WTC11 (cell line): ENCODE results near the gene PLBD2.

Source experiments
- CBFB ChIP-seq: sonication (generic); formaldehyde crosslinking; IDR thresholded peaks from 2 replicates; pipeline ENCODE4 v1.8.1; 2022; ENCODE audit warnings: mild to moderate bottlenecking, low read depth, missing genetic modification reagents
- CREB1 ChIP-seq: sonication (generic); formaldehyde crosslinking; IDR thresholded peaks from 2 replicates; pipeline ENCODE4 v1.8.0; 2023; ENCODE audit warnings: mild to moderate bottlenecking, missing genetic modification reagents
- EMX1 ChIP-seq: fragments of 250-450 bp; sonication (Bioruptor Pico); IDR thresholded peaks from 2 replicates; pipeline ENCODE4 v1.8.0; 2021; ENCODE audit warnings: mild to moderate bottlenecking
- ESRRA ChIP-seq: sonication (generic); formaldehyde crosslinking; IDR thresholded peaks from 2 replicates; pipeline ENCODE4 v1.8.1; 2022; ENCODE audit warnings: mild to moderate bottlenecking, missing genetic modification reagents, borderline replicate concordance
- NFYB ChIP-seq: sonication (generic); formaldehyde crosslinking; conservative IDR thresholded peaks from 2 replicates; pipeline ENCODE4 v1.8.0; 2022; ENCODE audit warnings: low read depth, missing genetic modification reagents
- SP1 ChIP-seq: sonication (generic); formaldehyde crosslinking; conservative IDR thresholded peaks from 2 replicates; pipeline ENCODE4 v1.8.1; 2022; ENCODE audit warnings: missing genetic modification reagents
- TEAD1 ChIP-seq: sonication (generic); formaldehyde crosslinking; IDR thresholded peaks from 2 replicates; pipeline ENCODE4 v1.8.0; 2022; ENCODE audit warnings: mild to moderate bottlenecking, missing genetic modification reagents
- USF1 ChIP-seq: sonication (generic); formaldehyde crosslinking; IDR thresholded peaks from 2 replicates; pipeline ENCODE4 v1.8.0; 2022; ENCODE audit warnings: mild to moderate bottlenecking, missing genetic modification reagents
- USF2 ChIP-seq: sonication (generic); formaldehyde crosslinking; IDR thresholded peaks from 2 replicates; pipeline ENCODE4 v1.8.1; 2023; ENCODE audit warnings: mild to moderate bottlenecking, missing genetic modification reagents, moderate library complexity
- TF ChIP-seq, protein P1 (sequence below): fragments of 200-600 bp; IDR thresholded peaks from 2 replicates; pipeline ENCODE4 v1.8.0; 2022; ENCODE audit warnings: antibody characterized with exemption
- TF ChIP-seq, protein P2 (sequence below): fragments of 250-450 bp; sonication (Bioruptor Pico); IDR thresholded peaks from 2 replicates; pipeline ENCODE4 v1.8.0; 2021; ENCODE audit warnings: mild to moderate bottlenecking

DNA sequence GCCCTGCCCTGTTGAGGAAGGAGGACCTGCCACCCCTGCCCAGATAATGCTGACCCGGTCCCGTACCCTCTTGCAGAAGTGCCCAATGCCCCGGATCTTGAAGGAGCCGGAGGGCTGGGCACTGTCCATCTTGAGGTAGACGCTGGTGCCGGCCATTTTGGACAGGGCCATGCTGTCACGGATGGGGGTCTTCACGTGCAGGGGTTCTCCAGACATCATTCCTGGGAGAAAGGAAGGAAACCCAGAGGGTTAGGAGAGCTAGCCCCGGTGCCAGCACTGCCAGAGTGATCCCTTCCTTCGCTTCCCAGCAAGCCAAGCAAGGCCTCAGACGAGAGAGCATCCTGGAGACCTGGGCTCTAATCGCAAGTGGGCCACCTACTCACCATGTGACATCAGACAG is 41.1 kb downstream of the PLBD2 start:
- TF ChIP-seq, protein P1, sequence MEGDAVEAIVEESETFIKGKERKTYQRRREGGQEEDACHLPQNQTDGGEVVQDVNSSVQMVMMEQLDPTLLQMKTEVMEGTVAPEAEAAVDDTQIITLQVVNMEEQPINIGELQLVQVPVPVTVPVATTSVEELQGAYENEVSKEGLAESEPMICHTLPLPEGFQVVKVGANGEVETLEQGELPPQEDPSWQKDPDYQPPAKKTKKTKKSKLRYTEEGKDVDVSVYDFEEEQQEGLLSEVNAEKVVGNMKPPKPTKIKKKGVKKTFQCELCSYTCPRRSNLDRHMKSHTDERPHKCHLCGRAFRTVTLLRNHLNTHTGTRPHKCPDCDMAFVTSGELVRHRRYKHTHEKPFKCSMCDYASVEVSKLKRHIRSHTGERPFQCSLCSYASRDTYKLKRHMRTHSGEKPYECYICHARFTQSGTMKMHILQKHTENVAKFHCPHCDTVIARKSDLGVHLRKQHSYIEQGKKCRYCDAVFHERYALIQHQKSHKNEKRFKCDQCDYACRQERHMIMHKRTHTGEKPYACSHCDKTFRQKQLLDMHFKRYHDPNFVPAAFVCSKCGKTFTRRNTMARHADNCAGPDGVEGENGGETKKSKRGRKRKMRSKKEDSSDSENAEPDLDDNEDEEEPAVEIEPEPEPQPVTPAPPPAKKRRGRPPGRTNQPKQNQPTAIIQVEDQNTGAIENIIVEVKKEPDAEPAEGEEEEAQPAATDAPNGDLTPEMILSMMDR = no peak
- TF ChIP-seq TEAD1 (CRISPR knock-in tag) = no peak
- TF ChIP-seq, protein P2, sequence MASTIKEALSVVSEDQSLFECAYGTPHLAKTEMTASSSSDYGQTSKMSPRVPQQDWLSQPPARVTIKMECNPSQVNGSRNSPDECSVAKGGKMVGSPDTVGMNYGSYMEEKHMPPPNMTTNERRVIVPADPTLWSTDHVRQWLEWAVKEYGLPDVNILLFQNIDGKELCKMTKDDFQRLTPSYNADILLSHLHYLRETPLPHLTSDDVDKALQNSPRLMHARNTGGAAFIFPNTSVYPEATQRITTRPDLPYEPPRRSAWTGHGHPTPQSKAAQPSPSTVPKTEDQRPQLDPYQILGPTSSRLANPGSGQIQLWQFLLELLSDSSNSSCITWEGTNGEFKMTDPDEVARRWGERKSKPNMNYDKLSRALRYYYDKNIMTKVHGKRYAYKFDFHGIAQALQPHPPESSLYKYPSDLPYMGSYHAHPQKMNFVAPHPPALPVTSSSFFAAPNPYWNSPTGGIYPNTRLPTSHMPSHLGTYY (CRISPR knock-in tag) = no peak
- no peak for TF ChIP-seq NFYB (CRISPR knock-in tag)
- TF ChIP-seq USF1 (CRISPR knock-in tag) = no peak
- TF ChIP-seq ESRRA (CRISPR knock-in tag) = no peak
- TF ChIP-seq USF2 (CRISPR knock-in tag) = no peak
- TF ChIP-seq EMX1 (CRISPR knock-in tag) = no peak
- no peak for TF ChIP-seq SP1
- no peak for TF ChIP-seq CBFB
- no peak for TF ChIP-seq CREB1
